GM19240 (cell line): ENCODE data around the gene SEC14L1.

Experiments used
- DNase-seq: peaks from one replicate; pipeline ENCODE4 v3.0.0; 2011; ENCODE audit warnings: low spot score; ENCODE audit not compliant: insufficient read length

The SEC14L1 gene

DNA sequence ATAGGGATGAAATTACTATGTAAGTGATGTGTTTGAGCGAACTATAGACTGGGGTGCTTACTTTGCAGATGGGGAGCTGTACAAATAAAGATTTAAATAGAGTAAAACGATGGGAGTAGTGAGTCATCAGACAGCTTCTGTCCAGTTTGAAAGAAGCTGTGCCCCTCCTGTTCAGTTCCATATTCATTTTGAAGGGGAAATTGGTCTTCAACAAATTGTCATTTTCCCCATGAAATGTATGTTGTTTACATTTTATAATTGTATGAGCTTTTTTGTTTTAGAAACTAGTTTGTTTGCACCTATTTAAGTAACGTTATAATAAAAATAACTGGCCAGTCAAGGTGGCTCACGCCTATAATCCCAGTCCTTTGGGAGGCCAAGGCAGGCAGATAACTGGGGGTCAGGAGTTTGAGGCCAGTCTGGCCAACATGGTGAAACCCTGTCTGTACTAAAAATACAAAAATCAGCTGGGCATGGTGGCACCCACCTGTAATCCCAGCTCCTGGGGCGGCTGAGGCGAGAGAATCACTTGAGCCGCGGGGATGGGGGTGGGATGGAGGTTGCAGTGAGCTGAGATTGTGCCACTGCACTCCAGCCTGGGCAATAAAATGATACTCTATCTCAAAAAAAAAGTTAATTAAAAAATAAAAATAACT is 20.2 kb downstream of the SEC14L1 start:
- no peak for DNase-seq

DNA sequence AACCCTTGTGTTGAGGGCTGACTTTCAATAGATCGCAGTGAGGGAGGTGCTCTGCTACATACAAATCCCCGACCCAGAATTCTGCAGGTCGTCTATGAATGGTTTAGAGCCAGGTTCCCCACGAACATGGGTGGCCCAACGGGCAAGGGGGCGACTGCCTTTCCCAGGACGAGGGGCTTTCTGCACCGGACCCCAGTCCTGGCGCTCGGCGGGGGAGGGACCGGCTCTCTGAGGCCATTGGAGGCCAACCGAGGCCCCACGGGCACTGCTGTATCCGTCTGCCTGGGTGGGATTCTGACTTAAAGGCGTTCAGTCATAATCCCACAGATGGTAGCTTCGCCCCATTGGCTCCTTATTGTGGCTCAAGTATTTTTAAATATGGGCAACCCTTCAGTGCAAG is 21.2 kb downstream of the SEC14L1 start:
- DNase-seq, result no peak

DNA sequence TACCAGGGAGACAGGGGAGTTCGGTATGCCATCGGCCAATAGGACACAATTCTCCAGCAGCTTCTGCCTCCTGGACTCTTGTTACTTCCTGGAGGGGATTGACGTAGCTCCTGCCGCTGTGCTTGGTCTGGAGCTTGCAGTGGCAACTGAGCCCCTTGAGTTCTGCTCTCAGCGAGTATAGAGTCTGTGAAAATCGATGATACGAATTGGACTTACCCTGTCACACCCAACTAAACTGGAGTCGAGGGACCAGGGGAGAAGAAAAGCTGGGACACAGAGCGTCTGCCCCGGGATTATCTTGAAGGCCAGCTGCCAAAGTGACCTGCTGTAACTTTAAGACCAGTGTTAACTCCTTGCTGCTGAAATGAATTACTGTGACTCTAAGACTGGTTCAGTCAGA is 22.2 kb downstream of the SEC14L1 start:
- DNase-seq, result no peak

DNA sequence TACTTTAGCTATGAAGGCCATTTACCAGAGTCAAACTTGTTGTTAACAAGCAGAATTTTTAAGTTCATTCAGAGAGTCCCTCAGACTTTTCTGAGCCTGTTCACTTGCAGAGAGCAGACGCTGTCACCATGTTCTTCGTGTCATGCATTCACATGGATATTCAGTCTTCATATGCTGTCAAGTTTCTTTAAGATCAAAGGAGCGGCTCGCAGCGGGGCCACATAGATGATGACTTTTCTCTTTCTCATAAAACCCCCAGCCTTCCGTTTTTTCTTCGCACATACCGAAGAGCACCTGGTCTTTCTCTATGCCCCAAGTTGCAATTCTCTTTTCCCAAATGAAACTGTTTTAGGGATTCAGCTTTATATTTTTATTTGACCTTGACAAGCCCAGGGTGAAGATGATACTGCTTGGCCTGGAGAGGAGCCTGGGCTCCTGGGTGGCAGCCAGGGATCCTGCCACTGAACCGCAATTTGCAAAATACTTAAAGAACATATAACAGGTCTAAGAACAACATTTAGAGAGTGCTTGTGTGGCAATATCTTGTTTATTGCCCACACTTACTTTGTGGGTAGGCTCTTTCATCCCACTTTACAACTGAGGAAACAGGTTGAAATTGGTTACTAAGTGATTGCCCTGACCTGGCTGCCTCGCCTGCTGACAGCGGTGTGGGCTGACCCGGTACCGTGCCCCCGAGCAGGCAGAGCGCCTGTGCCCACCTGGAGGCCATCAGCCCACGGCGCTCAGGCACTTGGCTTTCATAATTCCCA is 22.9 kb downstream of the SEC14L1 start:
- no peak for DNase-seq

DNA sequence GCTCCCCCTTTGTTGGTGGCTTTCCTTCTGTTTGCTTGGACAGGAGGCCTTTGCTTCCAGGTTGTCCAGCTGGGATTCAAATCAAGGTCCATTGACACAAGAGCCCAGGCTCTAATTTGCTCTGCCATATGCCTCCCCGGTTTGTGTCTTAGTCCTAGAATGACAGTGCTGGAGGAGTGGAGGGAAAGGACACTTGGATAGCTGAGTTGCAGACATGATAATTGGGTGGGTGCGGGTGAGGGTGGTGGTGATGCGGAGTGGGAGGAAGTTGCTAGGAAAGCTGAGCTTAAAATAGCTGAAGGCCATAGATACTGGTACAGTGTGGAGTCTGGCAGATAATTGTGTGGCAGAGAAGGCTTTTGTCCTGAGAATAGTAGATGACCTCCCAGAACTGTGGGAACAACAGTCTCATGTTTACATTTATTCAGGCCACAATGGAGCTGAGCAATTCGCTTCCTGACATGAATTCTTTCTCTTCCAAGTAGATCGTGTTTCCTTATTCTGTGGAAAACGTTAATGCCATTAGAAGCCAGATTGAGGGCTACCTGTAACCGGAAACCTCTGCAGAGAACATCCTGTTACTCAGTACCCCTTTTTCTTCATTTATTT is 23.8 kb downstream of the SEC14L1 start:
- DNase-seq, result no peak

DNA sequence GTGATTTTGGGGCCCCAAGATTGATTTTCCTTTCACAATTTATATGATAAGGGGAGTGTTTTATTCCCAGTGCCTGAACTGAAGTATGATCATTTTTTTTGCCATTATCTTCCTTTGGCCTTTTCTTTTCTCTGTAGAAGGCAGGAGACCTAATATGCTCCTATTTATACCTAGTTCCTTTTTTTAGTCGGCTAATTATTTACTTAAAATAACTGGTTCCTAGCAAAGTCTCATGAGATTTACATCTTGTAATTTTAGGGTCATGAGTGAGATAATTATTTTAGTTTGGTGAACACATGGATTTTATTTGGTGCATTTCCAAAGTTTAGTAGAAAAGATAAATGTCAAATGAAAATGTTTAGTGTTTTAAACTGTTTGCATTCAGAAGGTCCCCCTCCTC is 24.8 kb downstream of the SEC14L1 start:
- DNase-seq, result no peak

DNA sequence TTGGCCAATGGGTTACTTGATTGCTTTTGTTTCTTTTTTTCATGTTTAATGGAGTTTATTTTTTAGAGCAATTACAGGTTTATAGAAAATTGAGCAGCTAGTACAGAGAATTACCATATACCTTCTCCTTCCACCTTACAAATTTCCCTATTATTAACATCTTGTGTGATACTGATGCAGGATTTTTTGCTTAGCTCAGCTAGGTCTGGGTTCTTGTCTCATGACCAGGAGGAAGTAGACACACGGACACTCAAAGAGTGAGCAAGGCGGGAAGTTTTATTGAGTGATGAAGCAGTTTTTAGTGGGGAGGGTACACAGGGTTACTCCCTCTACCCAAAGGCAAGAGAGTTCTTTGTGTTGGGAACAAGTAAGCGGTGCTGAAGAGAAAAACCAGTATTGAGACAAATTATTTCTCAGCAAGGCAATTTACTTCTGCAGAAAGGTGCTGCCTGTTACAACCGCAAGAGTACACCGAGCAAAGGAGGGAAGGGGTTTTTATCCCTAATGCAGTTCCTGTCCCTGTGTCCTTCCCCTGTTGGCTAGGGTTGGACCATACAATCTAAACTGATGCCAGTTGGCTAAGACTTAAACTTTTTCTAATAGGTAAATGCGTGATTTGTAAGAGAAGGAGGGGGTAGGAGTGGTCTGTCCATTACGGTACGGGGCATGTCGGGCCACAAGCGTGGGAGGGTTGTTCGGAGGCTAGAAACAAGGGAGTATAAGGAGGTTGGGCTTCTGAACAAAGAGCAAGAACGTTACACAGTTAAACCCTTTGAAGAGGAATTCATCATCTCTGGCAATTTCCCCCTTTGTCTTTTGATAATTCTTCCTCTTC is 26.9 kb downstream of the SEC14L1 start:
- DNase-seq, result no peak

DNA sequence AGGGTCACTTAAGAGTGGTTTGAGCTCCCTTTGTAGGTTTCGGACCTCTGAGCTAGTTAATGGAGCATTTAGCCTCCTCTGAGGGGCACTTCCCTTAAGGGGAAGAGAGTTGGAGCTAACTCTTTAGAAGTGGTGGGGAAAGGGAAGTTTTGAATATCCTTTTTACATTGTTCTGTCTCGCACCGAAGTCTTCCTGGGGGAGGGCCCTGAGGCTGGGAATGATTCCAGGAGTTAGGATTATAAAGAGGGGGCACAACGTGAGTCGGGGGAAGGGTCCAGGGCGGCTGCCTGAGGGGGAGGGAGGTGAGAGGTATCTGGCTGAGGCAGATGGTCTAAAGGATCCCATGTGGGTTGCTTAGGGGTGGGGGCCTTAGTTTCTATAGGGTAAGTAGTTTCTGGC is 32.3 kb downstream of the SEC14L1 start:
- DNase-seq, result no peak

DNA sequence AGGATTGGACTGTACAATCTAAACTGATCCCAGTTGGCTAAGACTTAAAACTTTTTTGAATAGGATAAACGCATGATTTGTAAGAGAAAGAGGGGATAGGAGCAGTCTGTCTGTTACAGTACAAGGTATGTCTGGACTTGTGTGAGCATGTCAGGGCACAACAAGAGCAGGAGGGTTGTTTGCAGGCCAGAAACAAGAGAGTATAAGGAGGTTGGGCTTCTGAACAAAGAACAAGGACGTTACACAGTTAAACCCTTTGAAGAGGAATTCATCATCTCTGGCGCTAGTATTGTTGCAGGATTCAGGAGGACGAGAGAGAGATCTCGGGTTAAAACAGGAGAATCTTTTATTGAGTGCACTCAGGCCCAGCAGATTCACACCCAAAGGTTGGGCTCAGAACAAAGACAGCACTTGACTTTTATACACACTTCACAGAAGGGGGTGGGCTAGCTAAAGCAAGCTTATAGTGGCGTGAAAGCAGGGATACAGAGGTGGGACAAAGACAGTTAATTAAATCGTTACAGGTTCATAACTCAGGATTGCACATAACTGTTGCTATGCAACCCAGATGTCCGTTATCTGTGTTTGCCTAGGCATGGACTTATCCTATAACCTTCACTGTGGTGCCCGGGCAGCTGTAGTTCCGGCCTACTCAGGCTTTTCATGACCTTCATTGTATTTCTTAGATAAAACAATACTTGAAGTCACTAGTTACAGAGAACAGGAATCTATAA is 34.3 kb downstream of the SEC14L1 start:
- no peak for DNase-seq

DNA sequence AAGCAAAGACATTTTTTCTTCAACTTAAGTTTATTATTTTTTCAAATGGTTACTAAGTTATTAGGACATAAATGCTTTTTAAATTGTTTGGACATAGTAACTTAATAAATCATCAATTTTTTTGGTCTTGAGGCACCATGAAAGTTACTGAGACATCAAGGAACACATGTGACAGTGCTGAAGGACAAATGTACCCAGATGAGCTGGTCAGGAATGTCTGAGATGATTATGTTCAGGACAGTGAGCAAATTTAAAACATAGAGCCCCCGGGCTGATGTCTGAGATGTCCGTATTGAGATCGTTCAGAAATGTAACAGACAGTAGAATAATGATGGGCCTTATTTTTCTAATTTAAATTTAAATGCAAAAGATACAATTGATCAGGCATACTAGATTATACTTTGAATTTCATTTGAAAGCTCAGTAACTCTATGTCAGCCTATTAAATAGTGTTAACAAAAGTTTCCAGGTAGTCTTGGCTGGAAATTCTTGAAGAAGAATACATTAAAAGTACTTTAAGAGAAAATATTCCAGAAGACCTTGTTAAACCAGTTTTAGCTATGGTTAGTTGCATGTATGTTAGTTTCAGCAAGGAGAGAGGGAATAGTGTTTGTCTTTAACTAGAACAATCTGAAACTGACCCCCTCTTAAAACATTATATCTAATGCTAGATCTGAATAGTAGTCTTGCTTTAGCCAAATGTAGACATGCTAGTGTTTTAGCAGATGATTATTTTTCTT is 36.4 kb downstream of the SEC14L1 start:
- DNase-seq, result no peak

DNA sequence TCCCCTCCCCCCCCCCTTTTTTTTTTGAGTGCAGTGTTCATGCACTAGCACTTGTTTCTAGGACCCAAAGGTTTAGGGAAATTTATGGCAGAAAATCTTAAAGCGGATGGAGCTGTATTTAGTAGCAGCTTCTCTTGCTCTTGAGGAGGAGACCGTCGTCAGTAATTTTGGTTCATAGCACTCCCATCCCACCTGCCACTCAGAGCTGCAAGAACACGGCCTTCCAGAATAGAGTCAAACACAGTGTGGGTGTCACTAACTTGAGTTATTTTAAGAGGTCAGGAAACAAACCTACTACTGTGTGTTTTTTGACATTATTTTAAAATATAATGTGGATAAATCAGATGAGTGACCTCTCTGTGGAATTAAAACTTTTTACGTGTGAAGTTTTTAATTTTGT is 37.3 kb downstream of the SEC14L1 start:
- no peak for DNase-seq

DNA sequence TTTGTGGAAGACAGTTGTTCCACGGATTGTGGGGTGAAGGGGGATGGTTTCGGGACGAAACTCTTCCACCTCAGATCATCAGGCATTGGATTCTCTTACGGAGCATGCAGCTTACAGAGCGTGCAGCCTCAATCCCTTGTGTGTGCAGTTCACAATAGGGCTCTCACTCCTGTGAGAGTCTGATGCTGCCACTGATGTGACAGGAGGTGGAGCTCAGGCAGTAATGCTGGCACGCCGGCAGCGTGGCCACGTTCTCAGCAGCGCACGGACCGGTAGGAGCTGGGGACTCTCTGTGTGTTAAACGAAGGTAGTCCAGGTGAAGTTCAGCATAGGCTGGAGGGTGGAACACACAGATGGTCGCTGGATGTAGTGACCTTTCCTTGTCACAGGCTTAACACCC is 37.8 kb downstream of the SEC14L1 start:
- no peak for DNase-seq

DNA sequence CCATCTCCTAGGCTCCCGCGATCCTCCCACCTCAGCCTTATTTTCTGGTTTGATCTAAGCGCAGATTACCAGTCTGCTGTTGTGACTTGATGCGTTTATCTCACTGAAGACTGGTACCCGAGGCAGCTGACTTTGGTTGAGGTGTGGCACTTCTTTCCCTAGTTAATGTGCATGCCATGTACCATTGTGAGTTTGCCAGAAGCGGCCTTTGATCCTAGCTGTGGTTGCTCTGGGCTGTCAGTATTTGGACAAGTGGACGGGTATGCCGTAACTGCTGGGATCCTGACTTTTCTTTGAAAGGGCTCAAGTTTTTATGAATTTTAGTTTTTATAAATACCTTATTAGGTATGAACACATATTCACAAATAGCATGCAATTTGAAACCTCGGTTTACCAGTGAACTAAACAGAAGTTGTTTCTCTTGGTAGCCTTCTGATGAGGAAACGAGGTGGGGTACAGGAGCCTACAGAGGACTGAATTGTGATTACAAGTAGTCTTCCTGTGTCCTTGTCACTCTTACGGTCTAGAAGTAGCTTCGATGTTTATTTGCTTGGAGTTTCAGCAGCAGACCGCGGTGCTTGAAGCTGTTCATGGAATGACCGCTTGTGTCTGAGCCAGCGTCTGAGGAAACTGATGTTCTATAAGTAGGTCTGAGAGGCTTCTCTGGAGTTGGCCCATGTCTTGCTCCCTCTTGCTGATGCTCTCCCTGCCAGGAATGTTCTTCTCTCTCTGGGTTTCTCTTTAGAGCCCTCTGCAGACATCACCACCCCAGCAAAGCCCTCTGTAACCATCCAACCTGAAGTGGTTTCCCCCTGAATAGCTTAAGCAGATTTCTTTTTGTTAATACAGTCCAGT is 40.0 kb downstream of the SEC14L1 start:
- DNase-seq, result no peak

DNA sequence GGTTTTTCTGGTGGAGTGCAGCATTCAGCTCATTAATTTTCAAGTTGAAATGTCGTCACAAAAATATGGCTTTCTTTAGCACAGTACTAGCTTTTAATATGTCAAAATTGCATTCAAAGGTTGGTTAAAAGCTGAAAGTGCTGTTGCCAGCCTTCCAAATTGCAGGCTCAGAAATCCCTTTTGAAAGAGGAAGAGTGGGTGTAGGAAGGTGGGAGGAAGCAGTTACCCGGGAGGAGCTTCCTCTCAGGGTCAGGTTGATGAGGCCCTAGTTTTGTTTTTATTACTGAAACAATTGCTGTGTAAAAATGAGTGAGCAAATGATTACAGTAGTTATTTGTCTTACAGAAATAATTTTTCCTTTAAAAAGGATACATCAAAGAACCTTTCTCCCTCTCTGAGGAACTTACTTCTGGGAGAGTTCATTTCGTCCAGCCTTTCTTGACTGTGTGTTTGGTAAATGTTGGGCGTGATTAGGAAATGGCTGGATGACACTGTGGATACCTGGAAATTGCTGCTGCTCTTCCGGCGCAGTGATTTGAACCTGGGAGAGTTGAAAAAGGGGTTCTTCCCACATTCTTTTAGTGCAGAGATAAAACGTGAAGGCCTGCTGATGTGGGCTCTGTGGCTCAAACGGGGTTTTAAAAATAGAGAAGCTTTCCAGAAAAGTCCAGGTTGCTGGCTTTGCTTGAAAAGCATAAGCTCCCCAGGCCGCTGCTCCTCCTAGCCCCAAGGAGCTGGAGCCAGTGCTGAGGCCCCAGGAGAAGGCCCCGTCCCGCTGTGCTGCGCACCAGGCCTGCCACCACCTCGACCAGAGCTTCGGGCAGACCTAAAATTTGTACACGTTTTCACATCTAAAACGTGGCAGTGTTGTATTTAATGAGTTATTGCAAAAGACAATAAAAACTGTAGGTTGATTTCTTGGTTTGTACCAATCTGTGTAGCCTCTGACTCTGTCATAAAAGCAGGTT is 41.7 kb downstream of the SEC14L1 start:
- DNase-seq, result no peak

DNA sequence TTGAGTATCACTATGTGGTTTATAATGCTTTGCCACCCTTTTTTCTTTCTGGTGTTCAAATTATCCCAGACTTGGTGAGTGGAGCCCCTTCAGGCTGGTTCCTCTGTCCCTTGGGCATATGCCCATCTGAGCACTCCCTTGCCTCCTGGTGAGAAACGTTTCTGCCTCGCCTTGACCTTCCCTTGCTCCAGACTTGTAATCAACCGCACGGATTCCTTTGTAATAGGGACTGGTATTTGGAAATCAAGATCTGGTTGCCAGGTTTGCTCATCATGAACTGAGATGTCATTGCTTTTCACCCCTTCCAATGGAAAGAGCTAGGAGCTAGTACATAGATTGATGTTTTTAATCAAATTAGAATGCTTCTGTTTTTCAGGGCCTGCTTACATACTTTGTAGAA is 43.7 kb downstream of the SEC14L1 start:
- DNase-seq, result no peak

DNA sequence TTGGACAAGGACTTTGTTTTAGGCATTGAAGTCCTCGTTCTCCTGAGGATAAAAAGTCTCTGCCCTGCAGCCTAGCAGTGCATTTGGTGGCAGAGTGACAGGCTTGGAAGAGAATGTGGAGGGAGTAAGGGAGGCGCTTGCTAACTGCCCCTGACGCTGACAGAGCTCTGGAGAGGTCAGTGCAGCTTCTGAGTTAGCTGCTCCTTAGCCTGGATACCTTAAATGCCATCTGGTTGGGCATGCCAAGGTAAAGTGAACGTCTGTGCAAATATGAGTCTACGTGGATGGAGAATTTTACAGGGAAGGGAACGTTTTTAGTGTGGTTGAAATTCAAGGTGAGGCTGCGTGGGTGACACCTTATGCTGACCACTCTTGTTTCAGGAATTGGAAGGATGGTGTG is 44.4 kb downstream of the SEC14L1 start:
- no peak for DNase-seq

DNA sequence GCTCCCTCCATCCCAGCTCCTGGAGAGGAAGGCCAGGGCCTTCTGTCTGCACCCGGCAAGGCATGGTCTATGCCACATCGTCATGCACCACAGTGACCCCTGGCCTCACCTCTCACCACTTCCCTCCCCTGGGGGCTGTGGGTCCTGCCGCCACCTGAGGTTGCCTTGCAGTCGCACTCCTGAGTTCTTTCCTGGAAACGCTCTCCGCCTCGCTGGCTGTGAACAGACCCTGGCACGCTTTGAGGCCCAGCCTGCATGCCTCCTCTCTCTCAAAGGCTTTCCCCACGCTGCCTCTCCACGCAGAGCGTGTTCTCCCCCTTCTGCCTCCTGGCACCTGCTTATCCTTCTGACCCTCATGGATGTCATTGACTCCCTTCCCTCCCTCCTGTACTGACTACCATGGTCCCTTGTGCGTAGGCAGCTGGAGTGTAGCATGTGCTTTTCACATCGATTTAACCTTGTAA is 45.4 kb downstream of the SEC14L1 start:
- no peak for DNase-seq
